HL-60/S4 treated with phorbol 12-myristate 13-acetate at 8.2 ng/mL for 4 days and 3 days (cell line): Measurements from ENCODE around the gene FGD6.
"Not testable (repeated sequence)": the region's sequence is repeated elsewhere in the genome, so short reads cannot be mapped to it uniquely, and the experiment has no call there.

Experiments
- in situ Hi-C: fragments of 300-500 bp; cut with MboI; formaldehyde crosslinking; loops from 2 replicates; pipeline ENCODE4 v1.15.0; 2022; ENCODE audit warnings: low sequenced_read_pairs

FGD6 gene

GRCh38 chr12:95235621-95236020, 18.4 kb upstream of the FGD6 start:
- in situ Hi-C loops = not testable (repeated sequence)

- in situ Hi-C loops = not testable (repeated sequence)
These were observed 16.9 kb upstream of the FGD6 start for GRCh38 chr12:95234187-95234586.

GRCh38 chr12:95231190-95231589, 13.9 kb upstream of the FGD6 start:
- in situ Hi-C loops = no loop called here

- in situ Hi-C loops = no loop called here
These were observed 13.0 kb upstream of the FGD6 start for GRCh38 chr12:95230313-95230712.

- in situ Hi-C loops = no loop called here
These were observed 12.4 kb upstream of the FGD6 start for GRCh38 chr12:95229636-95230035.

- in situ Hi-C loops = no loop called here
These were observed 11.3 kb upstream of the FGD6 start for GRCh38 chr12:95228617-95229016.

GRCh38 chr12:95227818-95228356, 10.6 kb upstream of the FGD6 start:
- in situ Hi-C loops = no loop called here

GRCh38 chr12:95225645-95226212, 8.5 kb upstream of the FGD6 start:
- in situ Hi-C loops = no loop called here

- in situ Hi-C loops = no loop called here
These were observed 7.2 kb upstream of the FGD6 start for GRCh38 chr12:95224202-95225170.

GRCh38 chr12:95220726-95221125, 3.5 kb upstream of the FGD6 start:
- in situ Hi-C loops = no loop called here

GRCh38 chr12:95220190-95220589, 2.9 kb upstream of the FGD6 start:
- in situ Hi-C loops = no loop called here

GRCh38 chr12:95218150-95219133, 1.2 kb upstream of the FGD6 start:
- in situ Hi-C loops = no loop called here

- in situ Hi-C loops = no loop called here
These were observed 423 bp downstream of the FGD6 start for GRCh38 chr12:95216711-95217376.

- in situ Hi-C loops = no loop called here
These were observed 1.3 kb downstream of the FGD6 start for GRCh38 chr12:95215949-95216348.

- in situ Hi-C loops = no loop called here
These were observed 2.8 kb downstream of the FGD6 start for GRCh38 chr12:95214466-95214865.

GRCh38 chr12:95213928-95214327, 3.3 kb downstream of the FGD6 start:
- in situ Hi-C loops = no loop called here

- in situ Hi-C loops = no loop called here
These were observed 4.1 kb downstream of the FGD6 start for GRCh38 chr12:95213119-95213518.

- in situ Hi-C loops = no loop called here
These were observed 4.7 kb downstream of the FGD6 start for GRCh38 chr12:95212586-95212985.

GRCh38 chr12:95208678-95209077, 8.6 kb downstream of the FGD6 start:
- in situ Hi-C loops = no loop called here

GRCh38 chr12:95207407-95207806, 9.9 kb downstream of the FGD6 start:
- in situ Hi-C loops = no loop called here
